GM12872 (cell line): ENCODE measurements around the gene GRB7.

Source experiments
- CTCF ChIP-seq: IDR thresholded peaks from 3 replicates; pipeline ENCODE4 v1.5.1; 2011; ENCODE audit warnings: low read depth, mild to moderate bottlenecking, low read length, moderate library complexity; ENCODE audit not compliant: insufficient read depth

Gene GRB7

GRCh38 chr17:39746145-39746461, 8.4 kb downstream of the GRB7 start:
- TF ChIP-seq CTCF, result no peak

- TF ChIP-seq CTCF, result no peak
Measured at GRCh38 chr17:39747745-39748144, 10.0 kb downstream of the GRB7 start.

GRCh38 chr17:39750131-39751015, 12.6 kb downstream of the GRB7 start:
- TF ChIP-seq CTCF, result no peak

- no peak for TF ChIP-seq CTCF
Measured at GRCh38 chr17:39751016-39751543, 13.3 kb downstream of the GRB7 start.

- TF ChIP-seq CTCF, result no peak
Measured at GRCh38 chr17:39751637-39752036, 13.9 kb downstream of the GRB7 start.

- TF ChIP-seq CTCF, result no peak
Measured at GRCh38 chr17:39752241-39752881, 14.6 kb downstream of the GRB7 start.

GRCh38 chr17:39753514-39754160, 15.9 kb downstream of the GRB7 start:
- TF ChIP-seq CTCF, result no peak; the same call in 2 of the 3 replicates
